ENCODE data around the gene HDAC4.

DNA sequence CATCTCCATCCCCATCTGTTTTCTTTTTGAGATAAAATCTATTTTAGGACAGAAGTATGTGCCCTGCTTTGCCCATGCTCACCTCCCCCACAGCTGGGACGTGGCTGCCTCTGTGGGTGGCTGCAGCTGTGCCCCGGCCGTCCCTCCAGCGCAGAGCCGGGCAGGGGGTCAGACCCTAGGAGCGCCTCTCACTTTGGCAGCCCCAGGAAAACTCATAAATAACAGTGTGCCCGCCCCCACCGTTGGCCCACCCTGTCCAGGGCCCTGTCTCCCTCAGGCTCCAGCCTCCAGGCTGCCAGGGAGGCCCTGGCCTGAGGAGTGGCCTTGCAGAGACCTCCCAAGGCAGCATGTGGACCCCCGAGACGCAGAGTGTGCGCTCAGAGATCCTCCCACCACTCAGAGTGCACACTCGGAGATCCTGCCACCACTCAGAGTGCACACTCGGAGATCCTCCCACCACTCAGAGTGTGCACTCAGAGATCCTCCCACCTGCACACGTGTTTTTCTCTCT lies 374.8 kb downstream of the HDAC4 start:
- no peak for TF ChIP-seq GATA3 (IDR thresholded peaks at IDR 0.05; ENCODE audit: low read depth, low read length)
- TF ChIP-seq GATA2 (IDR thresholded peaks at IDR 0.05; ENCODE audit: low read depth, low read length) = peak; percentile 71

Measured in SH-SY5Y (cell line).